Activated CD4-positive, alpha-beta T cell treated with anti-CD3 and anti-CD28 coated beads for 36 hours (primary cell): ENCODE measurements around the gene LDB3. TPM values are rescaled to one million over a fixed set of nuclear protein-coding genes. Genes with fewer than 3 reads are reported as not detected.

ENCODE experiments used
- ATAC-seq: fragments of 200-7000 bp; cut with Tn5 transposase; one replicate; pipeline ENCODE4 v1.10.0; 2021; ENCODE audit warnings: mild to moderate bottlenecking, moderate library complexity
- CTCF ChIA-PET: fragments of 350-600 bp; sonication (Branson Sonifier 250); formaldehyde crosslinking; loops from one replicate; lab custom pipeline; 2021; ENCODE audit warnings: antibody characterized with exemption; lab: Charles Lee
- POLR2A ChIA-PET: fragments of 350-600 bp; sonication (Branson Sonifier 250); formaldehyde crosslinking; loops from one replicate; lab custom pipeline; 2021; ENCODE audit warnings: antibody characterized with exemption, inconsistent platforms; lab: Charles Lee
- DNase-seq: peaks from one replicate; pipeline ENCODE4 v3.0.0-alpha.2; 2020
- H3K27ac Mint-ChIP-seq: one replicate; pipeline ENCODE4 v1.8.0; 2021; ENCODE audit warnings: mixed read lengths
- H3K27me3 Mint-ChIP-seq: one replicate; pipeline ENCODE4 v1.8.0; 2021; ENCODE audit warnings: mixed read lengths
- H3K36me3 Mint-ChIP-seq: one replicate; pipeline ENCODE4 v1.8.0; 2021; ENCODE audit warnings: low read depth, mixed read lengths
- H3K4me1 Mint-ChIP-seq: one replicate; pipeline ENCODE4 v1.8.0; 2021; ENCODE audit warnings: mixed read lengths
- H3K4me3 Mint-ChIP-seq: one replicate; pipeline ENCODE4 v1.8.0; 2021; ENCODE audit warnings: mild to moderate bottlenecking, moderate library complexity, mixed read lengths
- H3K9me3 Mint-ChIP-seq: one replicate; pipeline ENCODE4 v1.8.0; 2021; ENCODE audit warnings: low read depth, mixed read lengths
- intact Hi-C, 2 experiments: fragments of 100-400 bp; cut with DNase I in 1 of 2; cut with micrococcal nuclease in 1 of 2; formaldehyde crosslinking; loops; one replicate each; pipeline versions ENCODE4 v1.14.2 to v1.15.1; 2022 to 2024; cut with DNase I, micrococcal nuclease
- total RNA-seq, 2 experiments: library from RNA; stranded (reverse); gene quantifications; one replicate each; pipeline ENCODE4 v1.2.3, GENCODE V29; 2021

Gene LDB3
- total RNA-seq: under 1 TPM; 0.05 to 0.09 TPM

- no peak within 1 kb of the TSS for H3K27ac Mint-ChIP-seq
- no peaks in the 10 kb centered on the region for H3K36me3 Mint-ChIP-seq
- H3K27me3 Mint-ChIP-seq: no peaks in the 10 kb centered on the region
- no peaks in the 10 kb centered on the region for H3K9me3 Mint-ChIP-seq
- ChIA-PET POLR2A (no interaction called here), CTCF (interaction anchor here (0.7 kb wide), 1 partner anchor 37 kb away, joined by 5 read pairs; no protein-coding TSS in a partner anchor)
- no peak within 1 kb of the TSS for H3K4me3 Mint-ChIP-seq
- H3K4me1 Mint-ChIP-seq: no peaks in the 10 kb centered on the region
- ATAC-seq: no peak
- DNase-seq: no peak
- intact Hi-C loops: no loop called here
Measured at GRCh38 chr10:86668297-86669165, at the start of gene LDB3. LDB3 (plus strand) TSS chr10:86668511; CDS start chr10:86668692, 181 bp downstream.

- Mint-ChIP-seq H3K9me3 (no peaks in the 10 kb centered on the region), H3K27me3 (peaks cover 32% of the 10 kb centered on the region), H3K27ac (no peak overlapping the region), H3K4me3 (no peak overlapping the region), H3K4me1 (no peaks in the 10 kb centered on the region), H3K36me3 (no peaks in the 10 kb centered on the region)
- CTCF ChIA-PET: interaction anchor here (0.6 kb wide), 1 partner anchor 59 kb away, joined by 3 read pairs; no protein-coding TSS in a partner anchor
- ATAC-seq (no peak), DNase-seq (no peak)
- POLR2A ChIA-PET: no interaction called here
- intact Hi-C loops: no loop called here
Measured at GRCh38 chr10:86628311-86628710, 40.0 kb upstream of the LDB3 start.

- no peaks in the 10 kb centered on the region for H3K36me3 Mint-ChIP-seq
- no peaks in the 10 kb centered on the region for H3K4me1 Mint-ChIP-seq
- ATAC-seq (no peak), DNase-seq (no peak)
- ChIA-PET POLR2A (no interaction called here), CTCF (interaction anchor here (0.9 to 1.3 kb wide), 3 partner anchors 9 to 45 kb away, joined by 3 to 4 read pairs (median 3); no protein-coding TSS in a partner anchor)
- H3K27ac Mint-ChIP-seq: no peak overlapping the region
- no peak overlapping the region for H3K4me3 Mint-ChIP-seq
- H3K9me3 Mint-ChIP-seq: no peaks in the 10 kb centered on the region
- intact Hi-C loops: no loop called here
- peaks cover 40% of the 10 kb centered on the region for H3K27me3 Mint-ChIP-seq
Measured at GRCh38 chr10:86630079-86630478, 38.2 kb upstream of the LDB3 start.

- no peaks in the 10 kb centered on the region for H3K9me3 Mint-ChIP-seq
- intact Hi-C loops: no loop called here
Measured at GRCh38 chr10:86632009-86632800, 36.1 kb upstream of the LDB3 start.

GRCh38 chr10:86632951-86633350 lies 35.4 kb upstream of the LDB3 start:
- DNase-seq: no peak
- Mint-ChIP-seq H3K4me3 (no peak overlapping the region), H3K9me3 (no peaks in the 10 kb centered on the region), H3K27ac (no peak overlapping the region), H3K4me1 (no peaks in the 10 kb centered on the region), H3K27me3 (peaks cover 43% of the 10 kb centered on the region), H3K36me3 (no peaks in the 10 kb centered on the region)
- POLR2A ChIA-PET: no interaction called here
- CTCF ChIA-PET: no interaction called here
- no peak for ATAC-seq
- intact Hi-C loops: no loop called here

More at GRCh38 chr10:86632009-86632800, 36.1 kb upstream of the LDB3 start:
- ChIA-PET CTCF (no interaction called here), POLR2A (no interaction called here)
- peak; percentile 32 for DNase-seq
- H3K4me1 Mint-ChIP-seq: no peaks in the 10 kb centered on the region
- no peak overlapping the region for H3K4me3 Mint-ChIP-seq
- ATAC-seq: peak; percentile 26
- peaks cover 43% of the 10 kb centered on the region for H3K27me3 Mint-ChIP-seq
- no peak overlapping the region for H3K27ac Mint-ChIP-seq
- H3K36me3 Mint-ChIP-seq: no peaks in the 10 kb centered on the region

GRCh38 chr10:86635402-86635801 lies 32.9 kb upstream of the LDB3 start:
- Mint-ChIP-seq H3K27ac (no peak overlapping the region), H3K4me1 (no peaks in the 10 kb centered on the region), H3K36me3 (no peaks in the 10 kb centered on the region), H3K4me3 (no peak overlapping the region), H3K9me3 (no peaks in the 10 kb centered on the region), H3K27me3 (peaks cover 39% of the 10 kb centered on the region)
- ATAC-seq (no peak), DNase-seq (no peak)
- ChIA-PET CTCF (no interaction called here), POLR2A (no interaction called here)
- intact Hi-C loops: no loop called here

- CTCF ChIA-PET: interaction anchor here (1.4 kb wide), 1 partner anchor 302 kb away, joined by 4 read pairs; no protein-coding TSS in a partner anchor
- no peak for ATAC-seq
- intact Hi-C loops: no loop called here
- H3K36me3 Mint-ChIP-seq: no peaks in the 10 kb centered on the region
- H3K4me3 Mint-ChIP-seq: no peak overlapping the region
- POLR2A ChIA-PET: interaction anchor here (0.5 kb wide), 1 partner anchor 892 kb away, joined by 3 read pairs; no protein-coding TSS in a partner anchor
- no peaks in the 10 kb centered on the region for H3K4me1 Mint-ChIP-seq
- no peak overlapping the region for H3K27ac Mint-ChIP-seq
- no peaks in the 10 kb centered on the region for H3K9me3 Mint-ChIP-seq
- no peak for DNase-seq
- peaks cover 33% of the 10 kb centered on the region for H3K27me3 Mint-ChIP-seq
Measured at GRCh38 chr10:86636311-86636710, 32.0 kb upstream of the LDB3 start.

GRCh38 chr10:86642021-86642420 lies 26.3 kb upstream of the LDB3 start:
- intact Hi-C loops: loop anchor here in 1 of 2 experiments (5.0 kb wide), 1 partner anchor 245 kb away; no protein-coding TSS in a partner anchor

GRCh38 chr10:86642499-86642898 lies 25.8 kb upstream of the LDB3 start:
- intact Hi-C loops: loop anchor here in 1 of 2 experiments (5.0 kb wide), 1 partner anchor 245 kb away; no protein-coding TSS in a partner anchor
- no peak for ATAC-seq
- Mint-ChIP-seq H3K9me3 (peaks cover 2% of the 10 kb centered on the region), H3K4me1 (peaks cover 13% of the 10 kb centered on the region), H3K27ac (no peak overlapping the region), H3K27me3 (peaks cover 8% of the 10 kb centered on the region), H3K4me3 (no peak overlapping the region), H3K36me3 (no peaks in the 10 kb centered on the region)
- DNase-seq: no peak
- ChIA-PET POLR2A (no interaction called here), CTCF (interaction anchor here (1.3 kb wide), 1 partner anchor 13 kb away, joined by 4 read pairs; no protein-coding TSS in a partner anchor)

More at GRCh38 chr10:86642021-86642420, 26.3 kb upstream of the LDB3 start:
- ATAC-seq (no peak), DNase-seq (no peak)
- Mint-ChIP-seq H3K4me1 (peaks cover 13% of the 10 kb centered on the region), H3K9me3 (peaks cover 2% of the 10 kb centered on the region), H3K27me3 (peaks cover 10% of the 10 kb centered on the region), H3K27ac (no peak overlapping the region), H3K4me3 (no peak overlapping the region), H3K36me3 (no peaks in the 10 kb centered on the region)
- ChIA-PET POLR2A (no interaction called here), CTCF (interaction anchor here (0.6 to 1.3 kb wide), 2 partner anchors 13 to 136 kb away, joined by 3 to 4 read pairs; no protein-coding TSS in a partner anchor)

- Mint-ChIP-seq H3K4me3 (no peak overlapping the region), H3K27me3 (peaks cover 8% of the 10 kb centered on the region), H3K4me1 (peaks cover 13% of the 10 kb centered on the region), H3K36me3 (no peaks in the 10 kb centered on the region), H3K9me3 (peaks cover 2% of the 10 kb centered on the region), H3K27ac (no peak overlapping the region)
- ATAC-seq: peak; percentile 78
- POLR2A ChIA-PET: no interaction called here
- CTCF ChIA-PET: interaction anchor here (1.1 kb wide), 1 partner anchor 9 kb away, joined by 3 read pairs; no protein-coding TSS in a partner anchor
- intact Hi-C loops: loop anchor here in 1 of 2 experiments (5.0 kb wide), 1 partner anchor 247 kb away; no protein-coding TSS in a partner anchor
- DNase-seq: peak; percentile 49
Measured at GRCh38 chr10:86644152-86644793, 24.0 kb upstream of the LDB3 start.
